Fibroblast of skin of right biceps (primary cell): ENCODE measurements around the gene XBP1.
A peak's percentile ranks its signal among the peaks of the same experiment; 100 is the strongest.
"Not testable (repeated sequence)": the region's sequence is repeated elsewhere in the genome, so short reads cannot be mapped to it uniquely, and the experiment has no call there.

ENCODE experiments used
- DNase-seq: peaks from one replicate; pipeline ENCODE4 v3.0.0-alpha.2; 2013

XBP1 gene

DNA sequence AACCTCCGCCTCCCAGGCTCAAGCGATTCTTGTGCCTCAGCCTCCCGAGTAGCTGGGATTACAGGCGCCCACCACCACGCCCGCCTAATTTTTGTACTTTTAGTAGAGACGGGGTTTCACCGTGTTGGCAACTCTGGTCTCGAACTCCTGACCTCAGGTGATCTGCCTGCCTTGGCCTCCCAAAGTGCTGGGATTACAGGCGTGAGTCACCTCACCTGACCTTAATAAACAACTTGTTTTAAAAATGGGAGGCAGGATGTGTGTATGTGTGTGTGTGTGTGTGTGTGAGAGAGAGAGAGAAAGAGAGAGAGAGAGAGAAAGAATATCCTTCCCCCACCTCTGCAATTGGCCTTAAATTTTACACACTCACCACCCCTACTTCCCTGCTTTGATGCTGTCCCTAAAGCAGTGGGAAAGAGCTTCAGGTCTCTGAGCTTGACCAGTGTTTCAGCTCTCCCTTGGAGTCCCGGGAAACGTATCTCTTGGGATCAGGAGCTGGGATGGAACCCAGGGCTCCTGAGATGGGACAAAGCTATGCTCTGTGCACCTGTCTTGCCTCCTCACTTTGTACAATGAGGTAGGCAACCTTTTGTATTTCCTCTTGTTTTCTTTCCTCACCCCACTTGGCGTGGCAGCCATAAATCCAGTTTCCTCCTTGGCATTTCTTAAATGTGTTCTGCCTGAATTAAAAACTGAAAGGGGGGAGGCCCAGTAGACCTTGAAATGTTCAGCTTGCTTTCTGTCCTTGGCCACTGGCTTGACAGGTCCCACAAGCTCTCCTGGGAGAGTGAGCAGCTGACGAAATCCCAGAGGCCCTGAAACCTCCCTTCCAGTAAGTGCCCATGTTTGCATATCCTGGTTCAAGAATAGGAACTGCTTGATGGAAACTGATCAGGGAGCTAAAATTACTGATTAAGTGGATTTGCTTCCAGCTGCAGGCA is 17.8 kb upstream of the XBP1 start:
- DNase-seq: no peak

GRCh38 chr22:28817064-28817463 is 16.7 kb upstream of the XBP1 start:
- no peak for DNase-seq

- no peak for DNase-seq
Observed at GRCh38 chr22:28815729-28816128, 15.4 kb upstream of the XBP1 start.

- DNase-seq: no peak
Observed at GRCh38 chr22:28815111-28815510, 14.7 kb upstream of the XBP1 start.

- DNase-seq: no peak
Observed at GRCh38 chr22:28813772-28814518, 13.6 kb upstream of the XBP1 start.

DNA sequence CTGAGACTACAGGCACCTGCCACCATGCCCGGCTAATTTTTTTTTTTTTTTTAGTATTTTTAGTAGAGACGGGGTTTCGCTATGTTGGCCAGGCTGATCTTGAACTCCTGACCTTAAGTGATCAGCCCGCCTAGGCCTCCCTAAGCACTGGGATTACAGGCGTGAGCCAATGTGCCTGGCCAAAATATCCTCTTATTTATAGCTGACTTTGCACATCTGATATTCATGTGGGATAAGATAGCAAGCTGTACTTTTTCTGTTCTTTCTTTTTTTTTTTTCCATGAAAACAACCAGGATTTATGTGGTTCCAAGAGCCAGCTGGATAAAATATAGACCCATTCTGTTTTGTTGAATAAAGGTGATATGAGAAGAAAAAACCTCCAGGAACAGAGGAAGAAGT is 12.1 kb upstream of the XBP1 start:
- no peak for DNase-seq

DNA sequence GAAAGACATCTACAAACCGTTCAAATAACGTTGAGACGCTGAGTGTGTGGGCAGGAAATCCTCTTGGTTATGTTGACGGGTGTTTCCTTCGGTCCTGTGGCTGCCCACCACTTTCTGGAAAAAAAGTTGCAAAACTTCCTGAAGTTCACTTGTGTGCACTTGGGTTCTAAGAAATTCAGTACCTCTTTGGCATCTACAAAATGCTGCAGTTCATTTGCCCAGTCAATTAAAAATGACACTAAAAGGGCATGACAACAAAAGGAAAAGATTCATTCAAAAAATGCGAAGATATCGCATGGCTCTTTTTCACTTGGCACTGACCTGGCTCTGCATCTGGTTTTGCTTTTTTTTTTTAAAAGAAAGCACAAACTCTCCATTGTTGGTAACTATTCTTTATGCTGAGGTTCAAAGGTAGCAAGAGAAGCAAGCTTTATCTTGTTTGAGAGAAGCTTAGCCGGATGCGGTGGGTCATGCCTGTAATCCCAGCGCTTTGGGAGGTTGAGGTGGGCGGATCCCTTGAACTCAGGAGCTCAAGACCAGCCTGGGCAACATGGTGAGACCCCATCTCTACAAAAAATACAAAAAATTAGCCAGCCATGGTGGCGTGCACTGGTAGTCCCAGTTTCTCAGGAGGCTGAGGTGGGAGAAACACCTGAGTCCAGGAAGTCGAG is 10.6 kb upstream of the XBP1 start:
- DNase-seq: no peak

GRCh38 chr22:28808716-28809355 is 8.5 kb upstream of the XBP1 start:
- DNase-seq: no peak

DNA sequence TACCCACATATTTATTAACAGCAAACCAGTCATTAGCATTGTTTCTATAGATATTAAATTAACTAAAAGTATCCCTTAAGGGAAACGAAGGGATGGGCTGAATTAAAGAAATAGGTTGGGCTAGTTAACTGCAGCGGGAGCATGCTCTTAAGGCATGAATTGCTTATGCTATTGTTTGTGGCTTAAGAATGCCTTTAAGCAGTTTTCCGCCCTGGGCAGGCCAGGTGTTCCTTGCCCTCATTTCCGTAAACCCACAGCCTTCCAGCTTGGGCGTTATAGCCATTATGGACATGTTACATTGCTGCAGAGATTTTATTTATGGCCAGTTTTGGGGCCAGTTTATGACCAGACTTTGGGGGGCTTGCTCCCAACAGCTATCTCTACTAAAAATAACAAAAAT is 5.1 kb upstream of the XBP1 start:
- not testable (repeated sequence) for DNase-seq

DNA sequence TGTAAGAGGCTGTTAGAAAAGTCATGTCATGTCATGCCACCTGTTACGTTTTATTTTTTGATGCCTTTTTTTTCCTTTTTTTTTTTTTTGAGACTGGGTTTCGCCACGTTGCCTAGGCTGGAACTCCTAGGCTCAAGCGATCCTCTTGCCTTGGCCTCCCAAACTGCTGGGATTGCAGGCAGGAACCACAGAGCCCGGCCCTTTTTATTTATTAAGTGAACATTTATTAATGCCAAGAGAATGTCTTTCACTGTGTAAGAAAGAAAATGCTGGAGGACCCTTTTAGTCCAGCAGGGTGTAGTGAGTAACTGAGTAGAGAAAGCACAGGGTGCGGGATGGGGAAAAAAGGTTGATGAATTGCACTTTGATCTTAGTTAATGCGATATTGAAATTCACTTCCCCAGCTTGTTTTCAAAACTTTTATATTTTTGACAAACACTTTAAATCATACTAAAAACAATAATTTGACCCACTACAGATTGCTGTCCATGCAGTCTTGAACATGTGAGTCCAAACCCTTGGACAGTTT is 2.3 kb upstream of the XBP1 start:
- DNase-seq: no peak

DNA sequence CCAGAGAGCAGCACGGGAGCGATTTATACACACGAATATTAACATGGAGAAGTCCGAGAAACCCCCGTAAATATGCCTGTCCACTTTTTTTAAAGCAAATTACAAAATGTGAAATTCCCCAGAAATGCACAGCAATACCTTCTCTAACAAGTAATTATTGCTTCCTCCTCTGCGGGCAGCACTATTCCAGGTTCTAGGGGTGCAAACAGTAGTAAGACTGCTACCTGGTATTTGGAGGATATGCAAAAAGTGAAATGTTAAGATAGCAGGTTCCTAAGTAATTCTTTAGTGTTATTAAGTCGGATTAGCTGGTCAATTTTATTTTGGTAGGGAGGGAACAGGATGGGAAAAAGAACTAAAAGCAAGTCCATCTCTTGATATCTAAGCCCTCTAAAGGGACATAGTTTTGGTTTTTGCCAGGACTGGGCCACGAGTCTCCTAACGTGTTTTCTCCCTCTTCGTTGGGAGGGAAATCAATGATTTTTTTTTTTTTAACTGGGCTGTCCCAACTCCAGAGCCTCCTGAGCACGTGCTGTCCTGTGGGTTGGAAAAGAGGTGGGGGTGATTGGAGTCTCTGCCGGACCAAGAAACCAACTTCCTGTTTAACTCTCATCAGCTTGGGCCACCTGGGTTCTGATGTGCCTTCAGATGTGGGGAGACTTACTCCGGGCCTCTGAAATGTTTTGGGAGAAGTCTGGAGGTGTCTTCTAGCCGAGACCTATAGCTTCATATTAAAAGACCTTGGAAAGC is 1.7 kb upstream of the XBP1 start:
- no peak for DNase-seq

- peak; percentile 56 for DNase-seq
Observed at GRCh38 chr22:28799606-28800307, 612 bp downstream of the XBP1 start.

- peak; percentile 95 for DNase-seq
Observed at GRCh38 chr22:28798810-28799605, 1.4 kb downstream of the XBP1 start.

DNA sequence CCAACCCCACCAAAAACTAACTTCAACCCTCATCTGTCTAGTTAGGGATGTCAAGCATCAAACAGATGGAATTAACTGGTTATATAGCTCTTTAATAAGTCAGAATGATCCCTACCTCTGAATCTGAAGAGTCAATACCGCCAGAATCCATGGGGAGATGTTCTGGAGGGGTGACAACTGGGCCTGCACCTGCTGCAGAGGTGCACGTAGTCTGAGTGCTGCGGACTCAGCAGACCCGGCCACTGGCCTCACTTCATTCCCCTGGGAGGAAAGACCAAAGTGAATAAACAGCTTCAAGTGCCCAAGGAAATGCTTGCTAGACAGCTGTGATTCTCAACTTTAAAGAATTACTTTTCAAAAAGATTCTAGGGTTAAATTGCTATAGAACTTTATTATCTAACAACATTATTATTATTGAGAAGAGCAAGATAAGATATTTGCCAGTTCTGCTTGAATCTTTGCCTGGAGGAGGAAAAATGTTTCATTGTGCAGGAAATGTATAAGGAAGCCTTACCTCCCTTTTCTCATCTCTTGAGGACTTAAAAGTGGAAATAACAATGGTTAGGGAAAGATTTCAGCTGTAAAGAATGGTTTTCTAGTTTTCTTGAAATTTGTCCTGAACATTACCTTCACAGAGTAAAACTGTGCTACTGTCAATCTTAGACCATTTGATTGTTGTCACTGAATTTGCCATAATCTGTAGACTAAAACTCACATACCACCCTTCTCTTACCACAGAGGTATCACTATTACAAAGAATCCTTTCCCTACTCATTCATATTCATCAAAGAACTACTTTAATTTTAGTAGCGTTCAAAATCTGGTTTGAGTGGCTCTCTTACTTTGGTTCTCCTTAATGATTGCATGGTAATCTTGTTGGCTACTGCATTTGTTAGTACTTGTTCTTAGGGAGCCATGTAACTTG is 4.2 kb downstream of the XBP1 start:
- DNase-seq: no peak

DNA sequence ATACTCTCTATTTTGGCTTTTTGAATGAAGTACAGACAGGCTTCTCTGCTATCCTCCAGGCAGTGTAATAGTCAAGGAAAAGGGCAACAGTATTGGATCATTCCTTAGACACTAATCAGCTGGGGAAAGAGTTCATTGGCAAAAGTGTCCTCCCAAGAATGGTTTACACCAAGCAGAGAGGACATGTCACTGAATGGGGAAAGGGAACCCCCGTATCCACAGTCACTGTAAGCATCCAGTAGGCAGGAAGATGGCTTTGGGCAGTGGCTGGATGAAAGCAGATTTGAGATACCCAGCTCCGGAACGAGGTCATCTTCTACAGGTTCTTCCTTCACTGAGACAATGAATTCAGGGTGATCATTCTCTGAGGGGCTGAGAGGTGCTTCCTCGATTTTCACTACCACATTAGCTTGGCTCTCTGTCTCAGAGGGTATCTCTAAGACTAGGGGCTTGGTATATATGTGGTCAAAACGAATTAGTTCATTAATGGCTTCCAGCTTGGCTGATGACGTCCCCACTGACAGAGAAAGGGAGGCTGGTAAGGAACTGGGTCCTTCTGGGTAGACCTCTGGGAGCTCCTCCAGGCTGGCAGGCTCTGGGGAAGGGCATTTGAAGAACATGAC is 5.2 kb downstream of the XBP1 start:
- DNase-seq: no peak

DNA sequence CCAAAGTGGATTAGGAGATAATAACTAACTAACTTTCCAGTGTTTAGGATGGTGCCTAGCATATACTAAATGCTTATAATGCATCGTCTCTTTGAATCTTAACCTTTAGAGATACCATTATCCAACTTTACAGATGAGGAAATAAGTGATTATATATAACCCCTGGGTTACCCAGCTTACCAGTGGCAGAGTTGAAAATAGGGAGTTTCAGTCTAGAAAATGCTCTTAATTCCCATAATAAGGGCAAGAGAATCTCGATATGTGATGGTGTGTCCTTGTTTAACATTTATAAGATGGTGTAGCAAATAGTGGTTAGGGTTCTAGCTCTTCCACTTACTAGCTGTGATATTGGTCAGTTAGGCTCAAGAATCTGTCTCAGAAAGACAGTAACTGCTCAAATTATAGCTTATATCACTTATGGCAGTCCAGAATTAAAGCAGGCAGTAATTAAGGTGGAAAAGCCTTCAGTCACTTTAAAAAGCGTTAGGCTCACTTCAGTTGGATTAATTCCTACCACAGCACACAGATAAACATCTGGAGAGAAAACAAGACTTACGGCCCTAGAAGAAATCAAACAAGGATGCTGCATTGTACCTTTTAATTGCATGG is 6.3 kb downstream of the XBP1 start:
- no peak for DNase-seq

DNA sequence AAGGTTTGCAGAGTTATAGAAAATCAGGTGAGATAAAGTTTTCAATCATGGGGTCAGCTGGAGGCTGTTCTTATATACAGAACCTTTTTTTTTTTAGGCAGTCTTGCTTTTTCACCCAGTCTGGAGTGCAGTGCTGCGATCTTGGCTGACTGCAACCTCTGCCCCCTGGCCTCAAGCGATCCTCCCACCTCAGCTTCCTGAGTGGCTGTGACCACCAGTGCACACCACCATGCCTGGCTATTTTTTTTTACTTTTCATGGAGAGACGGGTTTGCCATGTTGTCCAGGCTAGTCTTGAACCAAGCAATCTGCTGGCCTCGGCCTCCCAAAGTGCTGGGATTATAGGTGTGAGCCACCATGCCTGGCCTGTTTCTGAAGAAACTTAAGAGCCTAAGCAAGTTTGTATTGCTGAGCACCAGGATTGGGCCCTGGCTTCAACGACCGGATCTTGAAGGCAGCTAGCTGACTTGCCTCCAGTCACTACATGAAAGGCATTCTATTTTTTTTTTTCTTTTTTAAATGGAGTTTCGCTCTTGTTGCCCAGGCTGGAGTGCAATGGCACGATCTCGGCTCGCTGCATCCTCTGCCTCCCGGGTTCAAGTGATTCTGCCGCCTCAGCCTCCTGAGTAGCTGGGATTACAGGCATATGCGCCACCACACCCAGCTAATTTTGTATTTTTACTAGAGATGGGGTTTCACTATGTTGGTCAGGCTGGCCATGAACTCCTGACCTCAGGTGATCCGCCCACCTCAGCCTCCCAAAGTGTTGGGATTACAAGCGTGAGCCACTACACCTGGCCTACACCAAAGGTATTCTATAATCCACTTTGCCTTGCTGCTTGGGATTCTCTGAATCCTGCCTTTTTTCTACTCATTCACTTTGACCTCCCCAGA is 7.6 kb downstream of the XBP1 start:
- no peak for DNase-seq
